ENCODE results near the gene LENG8.

The LENG8 gene

DNA sequence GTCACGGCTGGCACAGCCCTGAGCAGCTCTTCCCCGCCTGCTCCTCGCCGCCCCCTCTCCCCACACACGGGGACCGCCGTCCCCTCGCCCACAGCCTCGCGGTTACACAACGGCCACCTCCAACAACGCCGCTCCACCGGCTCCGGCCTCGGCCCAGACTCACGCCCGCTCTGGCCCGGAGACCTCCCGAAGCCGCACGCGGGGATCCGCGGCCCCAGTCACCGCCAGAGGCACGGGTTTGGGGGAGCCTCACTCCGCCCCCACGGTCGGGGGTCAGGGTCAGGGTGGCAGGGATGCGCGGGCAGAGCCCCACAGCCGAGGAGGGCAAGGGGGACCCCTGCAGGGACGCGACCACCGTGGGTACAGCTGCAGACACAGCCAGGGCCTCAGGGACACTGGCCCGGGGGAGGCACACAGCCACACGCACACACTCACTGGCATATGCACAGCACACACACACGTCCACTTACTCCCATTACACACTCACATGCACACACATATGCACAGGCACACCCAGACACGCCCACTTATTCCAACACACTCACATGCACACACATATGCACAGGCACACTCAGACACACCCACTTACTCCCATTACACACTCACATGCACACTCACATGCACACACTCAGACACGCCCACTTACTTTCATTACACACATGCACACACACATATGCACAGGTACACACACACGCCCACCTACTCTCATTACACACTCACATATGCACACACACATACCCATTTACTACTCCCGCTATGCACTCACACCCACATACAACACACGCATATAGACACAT lies 32.1 kb upstream of the LENG8 start:
- TF ChIP-seq EZH2 (IDR thresholded peaks at IDR 0.05; ENCODE audit: borderline replicate concordance, low read depth, low read length, severe bottlenecking) = no peak
- TF ChIP-seq, protein P1, sequence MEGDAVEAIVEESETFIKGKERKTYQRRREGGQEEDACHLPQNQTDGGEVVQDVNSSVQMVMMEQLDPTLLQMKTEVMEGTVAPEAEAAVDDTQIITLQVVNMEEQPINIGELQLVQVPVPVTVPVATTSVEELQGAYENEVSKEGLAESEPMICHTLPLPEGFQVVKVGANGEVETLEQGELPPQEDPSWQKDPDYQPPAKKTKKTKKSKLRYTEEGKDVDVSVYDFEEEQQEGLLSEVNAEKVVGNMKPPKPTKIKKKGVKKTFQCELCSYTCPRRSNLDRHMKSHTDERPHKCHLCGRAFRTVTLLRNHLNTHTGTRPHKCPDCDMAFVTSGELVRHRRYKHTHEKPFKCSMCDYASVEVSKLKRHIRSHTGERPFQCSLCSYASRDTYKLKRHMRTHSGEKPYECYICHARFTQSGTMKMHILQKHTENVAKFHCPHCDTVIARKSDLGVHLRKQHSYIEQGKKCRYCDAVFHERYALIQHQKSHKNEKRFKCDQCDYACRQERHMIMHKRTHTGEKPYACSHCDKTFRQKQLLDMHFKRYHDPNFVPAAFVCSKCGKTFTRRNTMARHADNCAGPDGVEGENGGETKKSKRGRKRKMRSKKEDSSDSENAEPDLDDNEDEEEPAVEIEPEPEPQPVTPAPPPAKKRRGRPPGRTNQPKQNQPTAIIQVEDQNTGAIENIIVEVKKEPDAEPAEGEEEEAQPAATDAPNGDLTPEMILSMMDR (IDR thresholded peaks at IDR 0.05; ENCODE audit: borderline replicate concordance, extremely low read depth, low read length, poor library complexity, severe bottlenecking) = no peak
- DNase-seq = no peak
- H3K9me3 ChIP-seq (ENCODE audit: insufficient read depth, low read length, severe bottlenecking) = peaks cover 2% of the 10 kb centered on the region
- H3K4me3 ChIP-seq (ENCODE audit: low read depth in 1 of 2, low read length in 2 of 2) = no peak overlapping the region
- ATAC-seq (ENCODE audit: insufficient read depth, low read depth) = no peak
- no peak overlapping the region for H3K27ac ChIP-seq (ENCODE audit: low read length)
- H3K36me3 ChIP-seq (ENCODE audit: insufficient read depth, low read length) = no peaks in the 10 kb centered on the region
- H2AFZ ChIP-seq (ENCODE audit: low read depth, low read length) = no peak overlapping the region
- no peaks in the 10 kb centered on the region for H3K4me1 ChIP-seq (ENCODE audit: insufficient read depth, low read length)
- no peak overlapping the region for H3K9ac ChIP-seq (ENCODE audit: low read depth, low read length)
- no peak overlapping the region for H3K4me2 ChIP-seq (ENCODE audit: insufficient read depth, low read length)
- H4K20me1 ChIP-seq (ENCODE audit: insufficient read depth, low read length) = 0 out of 2 replicates have a peak, but pooled peaks cover 1% of the 10 kb centered on the region
- H3K27me3 ChIP-seq (ENCODE audit: insufficient read depth, low read length, poor library complexity) = no peaks in the 10 kb centered on the region
- H3K79me2 ChIP-seq (ENCODE audit: insufficient read depth, low read length) = no peaks in the 10 kb centered on the region

GRCh38 chr19:54418030-54418929 lies 30.7 kb upstream of the LENG8 start:
- Histone ChIP-seq H4K20me1 (ENCODE audit: insufficient read depth, low read length) (0 out of 2 replicates have a peak, but pooled peaks cover 3% of the 10 kb centered on the region), H3K9ac (ENCODE audit: low read depth, low read length) (no peak overlapping the region), H3K4me2 (ENCODE audit: insufficient read depth, low read length) (no peak overlapping the region), H3K4me3 (ENCODE audit: low read depth in 1 of 2, low read length in 2 of 2) (no peak overlapping the region), H3K4me1 (ENCODE audit: insufficient read depth, low read length) (no peaks in the 10 kb centered on the region), H2AFZ (ENCODE audit: low read depth, low read length) (no peak overlapping the region), H3K79me2 (ENCODE audit: insufficient read depth, low read length) (no peaks in the 10 kb centered on the region), H3K27me3 (ENCODE audit: insufficient read depth, low read length, poor library complexity) (no peaks in the 10 kb centered on the region), H3K36me3 (ENCODE audit: insufficient read depth, low read length) (no peaks in the 10 kb centered on the region), H3K27ac (ENCODE audit: low read length) (no peak overlapping the region), H3K9me3 (ENCODE audit: insufficient read depth, low read length, severe bottlenecking) (peaks cover 2% of the 10 kb centered on the region)
- DNase-seq (no peak), ATAC-seq (ENCODE audit: insufficient read depth, low read depth) (0 out of 3 replicates have a peak, but pooled peaks have one; percentile 33)
- TF ChIP-seq, protein P1 (IDR thresholded peaks at IDR 0.05; ENCODE audit: borderline replicate concordance, extremely low read depth, low read length, poor library complexity, severe bottlenecking) = no peak
- TF ChIP-seq EZH2 (IDR thresholded peaks at IDR 0.05; ENCODE audit: borderline replicate concordance, low read depth, low read length, severe bottlenecking) = no peak

- H3K4me1 ChIP-seq (ENCODE audit: insufficient read depth, low read length) = no peaks in the 10 kb centered on the region
- ATAC-seq (ENCODE audit: insufficient read depth, low read depth) (no peak), DNase-seq (no peak)
- H3K4me3 ChIP-seq (ENCODE audit: low read depth in 1 of 2, low read length in 2 of 2) = no peak overlapping the region
- no peak overlapping the region for H2AFZ ChIP-seq (ENCODE audit: low read depth, low read length)
- H3K27me3 ChIP-seq (ENCODE audit: insufficient read depth, low read length, poor library complexity) = no peaks in the 10 kb centered on the region
- no peaks in the 10 kb centered on the region for H3K36me3 ChIP-seq (ENCODE audit: insufficient read depth, low read length)
- 0 out of 2 replicates have a peak, but pooled peaks cover 3% of the 10 kb centered on the region for H4K20me1 ChIP-seq (ENCODE audit: insufficient read depth, low read length)
- H3K9ac ChIP-seq (ENCODE audit: low read depth, low read length) = no peak overlapping the region
- no peak overlapping the region for H3K27ac ChIP-seq (ENCODE audit: low read length)
- H3K79me2 ChIP-seq (ENCODE audit: insufficient read depth, low read length) = no peaks in the 10 kb centered on the region
- no peak for TF ChIP-seq EZH2 (IDR thresholded peaks at IDR 0.05; ENCODE audit: borderline replicate concordance, low read depth, low read length, severe bottlenecking)
- TF ChIP-seq, protein P1 (IDR thresholded peaks at IDR 0.05; ENCODE audit: borderline replicate concordance, extremely low read depth, low read length, poor library complexity, severe bottlenecking) = no peak
- H3K4me2 ChIP-seq (ENCODE audit: insufficient read depth, low read length) = no peak overlapping the region
- no peaks in the 10 kb centered on the region for H3K9me3 ChIP-seq (ENCODE audit: insufficient read depth, low read length, severe bottlenecking)
These were observed 29.8 kb upstream of the LENG8 start for GRCh38 chr19:54418930-54419800.
